ENCODE results near the gene MGST2.

DNA sequence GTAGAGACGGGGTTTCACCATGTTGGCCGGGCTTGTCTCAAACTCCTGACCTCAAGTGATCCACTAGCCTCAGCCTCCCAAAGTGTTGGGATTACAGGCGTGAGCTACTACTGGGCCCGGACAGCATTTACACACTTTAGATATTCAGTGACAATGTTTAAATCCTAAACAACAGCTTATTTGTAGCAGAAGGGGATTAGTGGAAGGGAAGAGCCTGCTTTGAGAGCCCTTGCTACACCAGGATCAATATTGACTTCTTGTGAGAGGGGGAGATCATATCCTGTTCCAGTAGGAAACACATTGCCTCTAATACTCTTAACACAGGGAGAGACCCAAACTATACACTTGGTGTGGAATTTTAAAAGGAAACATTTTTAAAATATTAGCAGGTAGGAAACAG is 7.1 kb downstream of the MGST2 start:
- no peak for TF ChIP-seq EZH2phosphoT487 (IDR thresholded peaks at IDR 0.05; ENCODE audit: low read depth, severe bottlenecking, unreplicated experiment)
- TF ChIP-seq, protein P1, sequence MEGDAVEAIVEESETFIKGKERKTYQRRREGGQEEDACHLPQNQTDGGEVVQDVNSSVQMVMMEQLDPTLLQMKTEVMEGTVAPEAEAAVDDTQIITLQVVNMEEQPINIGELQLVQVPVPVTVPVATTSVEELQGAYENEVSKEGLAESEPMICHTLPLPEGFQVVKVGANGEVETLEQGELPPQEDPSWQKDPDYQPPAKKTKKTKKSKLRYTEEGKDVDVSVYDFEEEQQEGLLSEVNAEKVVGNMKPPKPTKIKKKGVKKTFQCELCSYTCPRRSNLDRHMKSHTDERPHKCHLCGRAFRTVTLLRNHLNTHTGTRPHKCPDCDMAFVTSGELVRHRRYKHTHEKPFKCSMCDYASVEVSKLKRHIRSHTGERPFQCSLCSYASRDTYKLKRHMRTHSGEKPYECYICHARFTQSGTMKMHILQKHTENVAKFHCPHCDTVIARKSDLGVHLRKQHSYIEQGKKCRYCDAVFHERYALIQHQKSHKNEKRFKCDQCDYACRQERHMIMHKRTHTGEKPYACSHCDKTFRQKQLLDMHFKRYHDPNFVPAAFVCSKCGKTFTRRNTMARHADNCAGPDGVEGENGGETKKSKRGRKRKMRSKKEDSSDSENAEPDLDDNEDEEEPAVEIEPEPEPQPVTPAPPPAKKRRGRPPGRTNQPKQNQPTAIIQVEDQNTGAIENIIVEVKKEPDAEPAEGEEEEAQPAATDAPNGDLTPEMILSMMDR (IDR thresholded peaks at IDR 0.05; ENCODE audit: poor library complexity), result no peak

Data from hepatocyte (in vitro differentiated cells).